Hematopoietic multipotent progenitor cell treated with erythropoietin and hydrocortisone succinate and interleukin-3 and kit ligand, for 6 days (in vitro differentiated cells): Measurements from ENCODE around the gene USP12.

ENCODE experiments used
- DNase-seq: peaks from one replicate; pipeline ENCODE4 v3.0.0-alpha.2; 2015

USP12 gene

GRCh38 chr13:27027086-27027667, 144.4 kb downstream of the USP12 start:
- no peak for DNase-seq

GRCh38 chr13:27026396-27026795, 145.2 kb downstream of the USP12 start:
- DNase-seq, result peak; percentile 51

- peak; percentile 47 for DNase-seq
Observed at GRCh38 chr13:27024776-27025492, 146.7 kb downstream of the USP12 start.

DNA sequence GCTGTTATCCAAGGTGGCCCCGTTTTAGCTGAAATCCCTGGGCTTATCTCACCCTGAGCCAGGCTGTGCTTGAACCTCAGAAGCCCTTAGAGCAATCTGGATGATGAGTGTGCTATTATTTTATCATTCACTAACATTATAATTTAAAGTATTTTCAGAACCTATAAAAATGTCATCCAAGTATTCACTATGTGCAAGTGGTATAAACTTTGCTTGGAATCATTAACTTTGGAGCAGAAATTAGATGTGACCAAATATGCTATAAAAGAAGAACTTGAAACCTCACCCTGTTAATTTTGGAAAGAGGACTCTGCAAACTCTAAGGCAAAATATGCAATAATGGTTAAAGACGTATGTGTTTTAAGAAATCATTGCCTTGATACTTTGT, 147.5 kb downstream of the USP12 start:
- DNase-seq, result no peak

GRCh38 chr13:27023385-27024073, 148.1 kb downstream of the USP12 start:
- no peak for DNase-seq

DNA sequence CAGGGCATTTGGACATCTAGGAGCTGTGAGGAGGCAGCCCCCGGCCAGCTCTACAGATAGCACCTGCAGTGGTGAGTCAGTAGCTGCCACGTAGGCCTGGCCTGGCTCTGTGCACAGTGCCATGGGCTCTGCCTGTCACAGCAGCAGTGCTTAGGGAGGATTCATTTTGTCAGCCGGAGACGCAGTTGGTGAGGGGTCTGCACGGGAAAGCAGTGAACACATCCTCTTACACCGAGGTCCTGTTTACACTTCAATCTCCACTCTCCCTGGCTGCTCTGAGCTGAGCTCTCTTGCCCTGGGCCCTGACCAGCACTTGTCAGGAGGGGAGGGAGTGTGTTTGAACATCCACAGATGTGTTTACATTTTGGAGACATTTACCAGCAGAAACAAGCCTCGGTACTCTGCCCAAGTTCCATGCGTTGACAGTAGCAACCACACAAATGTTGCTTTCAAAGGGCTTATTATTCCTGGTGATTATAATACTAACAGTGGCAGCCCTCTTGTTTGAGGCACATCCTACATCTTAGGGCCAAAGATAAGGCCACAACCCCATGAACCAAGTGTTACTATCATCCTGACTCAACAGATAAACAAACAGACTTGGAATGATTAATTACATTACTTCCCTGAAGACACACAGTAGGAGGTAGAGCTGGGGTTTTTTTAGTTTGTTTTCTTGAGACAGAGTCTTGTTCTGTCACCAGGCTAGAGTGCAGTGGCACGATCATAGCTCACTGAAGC, 148.9 kb downstream of the USP12 start:
- DNase-seq, result peak; percentile 69

- no peak for DNase-seq
Observed at GRCh38 chr13:27020415-27020814, 151.2 kb downstream of the USP12 start.

DNA sequence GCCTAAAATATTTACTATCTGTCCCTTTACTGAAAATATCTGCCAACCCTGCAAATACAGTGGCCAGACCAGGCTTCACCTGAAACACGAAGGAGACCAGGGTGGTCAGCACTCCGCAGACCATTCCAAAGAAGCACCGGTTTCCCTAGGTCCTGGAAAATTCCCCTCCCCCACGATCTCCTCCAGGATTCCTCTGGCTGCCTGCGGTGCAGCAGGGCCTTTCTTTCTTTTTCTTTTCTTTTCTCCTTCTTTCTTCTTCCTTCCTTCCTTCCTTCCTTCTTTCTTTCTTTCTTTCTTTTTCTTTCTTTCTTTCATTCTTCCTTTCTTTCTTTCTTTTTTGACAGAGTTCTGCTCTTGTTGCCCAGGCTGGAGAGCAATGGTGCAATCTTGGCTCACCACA, 152.7 kb downstream of the USP12 start:
- DNase-seq, result no peak

- DNase-seq, result no peak
Observed at GRCh38 chr13:27018344-27018861, 153.2 kb downstream of the USP12 start.

DNA sequence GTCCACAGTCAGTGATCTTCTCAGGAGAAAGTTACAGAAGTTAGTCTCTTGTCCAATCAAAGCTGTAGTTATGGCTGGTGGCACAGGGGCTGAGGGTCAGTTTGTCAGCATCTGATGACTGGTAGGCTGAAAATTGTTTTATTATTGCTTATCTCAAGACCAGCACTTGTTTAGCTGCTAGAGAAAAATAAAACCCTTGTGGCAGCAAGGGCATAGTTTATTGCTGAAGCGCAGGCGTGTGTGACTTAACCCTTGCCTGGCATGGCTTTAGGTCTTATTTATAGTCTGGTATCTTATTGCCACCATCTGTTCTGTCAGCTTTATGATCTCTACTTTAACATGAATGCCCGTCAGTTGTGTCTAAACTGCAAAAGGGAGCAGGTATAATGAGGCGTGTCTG, 154.7 kb downstream of the USP12 start:
- DNase-seq, result no peak
